Dermis blood vessel endothelial cell (primary cell): ENCODE data around the gene TYRO3. TPM values are rescaled to one million over a fixed set of nuclear protein-coding genes. Genes with fewer than 3 reads are reported as not detected.

Source experiments
- DNase-seq: peaks from one replicate; pipeline ENCODE4 v3.0.0; 2010
- total RNA-seq: library from RNA; depleted of rRNA; stranded (reverse); fragments of >200 nt; gene quantifications from 2 replicates; pipeline ENCODE4 v1.2.3, GENCODE V29; 2014

The TYRO3 gene
- total RNA-seq: 2.6 and 5.0 TPM in 2 replicates

DNA sequence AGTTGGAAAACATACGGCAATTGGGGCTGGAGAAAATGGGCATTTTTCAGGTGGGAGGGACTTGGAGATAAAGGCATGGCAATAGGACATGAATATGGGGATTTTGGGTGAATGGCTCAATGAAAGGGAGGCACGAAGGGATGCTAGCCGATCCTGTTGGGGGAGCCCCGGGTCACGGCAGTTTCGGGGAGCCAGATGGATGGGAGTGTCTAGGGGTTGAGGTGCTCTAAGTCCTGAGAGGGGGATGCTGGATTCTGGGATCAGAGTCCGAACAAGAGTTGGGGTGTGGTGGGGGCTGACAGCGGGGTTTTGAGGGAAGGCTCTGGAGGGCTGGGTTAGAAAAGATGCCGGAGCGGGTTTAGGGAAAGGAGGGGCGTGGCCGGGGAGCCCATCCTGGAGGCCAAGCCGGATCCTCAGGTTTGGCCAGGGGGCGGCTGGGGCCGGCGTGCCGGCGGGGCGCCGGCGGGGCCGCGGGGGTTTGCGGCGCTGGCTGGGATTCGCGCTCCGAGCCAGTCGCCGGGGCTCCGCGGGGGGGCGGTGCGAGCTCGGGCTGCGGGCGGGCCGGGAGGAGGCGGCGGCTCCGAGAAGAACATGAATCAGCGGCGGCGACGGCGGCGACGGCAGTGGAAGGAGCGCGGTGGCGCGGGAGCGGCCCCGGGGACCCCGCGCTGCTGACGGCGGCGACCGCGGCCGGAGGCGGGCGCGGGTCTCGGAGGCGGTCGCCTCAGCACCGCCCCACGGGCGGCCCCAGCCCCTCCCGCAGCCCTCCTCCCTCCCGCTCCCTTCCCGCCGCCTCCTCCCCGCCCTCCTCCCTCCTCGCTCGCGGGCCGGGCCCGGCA is at the start of gene TYRO3:
Gene TYRO3 (plus strand): TSS at position 813 of the 839 bp plus-strand sequence. CDS start 46 bp downstream, outside the sequence.
- peak; percentile 58 for DNase-seq

DNA sequence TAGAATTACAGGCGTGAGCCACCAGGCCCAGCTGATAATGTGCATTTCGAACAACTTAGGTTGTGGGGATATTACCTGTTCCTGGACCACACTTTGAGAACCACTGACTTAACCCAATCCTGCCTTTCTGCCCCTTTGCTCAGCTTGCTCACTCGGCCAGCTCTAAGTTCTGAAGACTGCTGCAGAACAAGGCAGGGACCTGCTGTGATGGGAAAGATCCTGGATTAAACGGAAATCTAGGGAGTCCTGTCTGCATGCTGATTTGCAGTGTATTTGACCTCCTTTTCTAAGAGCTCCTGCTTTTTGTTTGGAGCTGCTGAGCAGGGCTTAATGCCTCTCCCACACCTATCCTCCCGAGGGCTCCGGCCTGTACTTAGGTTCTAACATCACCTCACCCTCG is 48.3 kb upstream of the TYRO3 start:
- no peak for DNase-seq

DNA sequence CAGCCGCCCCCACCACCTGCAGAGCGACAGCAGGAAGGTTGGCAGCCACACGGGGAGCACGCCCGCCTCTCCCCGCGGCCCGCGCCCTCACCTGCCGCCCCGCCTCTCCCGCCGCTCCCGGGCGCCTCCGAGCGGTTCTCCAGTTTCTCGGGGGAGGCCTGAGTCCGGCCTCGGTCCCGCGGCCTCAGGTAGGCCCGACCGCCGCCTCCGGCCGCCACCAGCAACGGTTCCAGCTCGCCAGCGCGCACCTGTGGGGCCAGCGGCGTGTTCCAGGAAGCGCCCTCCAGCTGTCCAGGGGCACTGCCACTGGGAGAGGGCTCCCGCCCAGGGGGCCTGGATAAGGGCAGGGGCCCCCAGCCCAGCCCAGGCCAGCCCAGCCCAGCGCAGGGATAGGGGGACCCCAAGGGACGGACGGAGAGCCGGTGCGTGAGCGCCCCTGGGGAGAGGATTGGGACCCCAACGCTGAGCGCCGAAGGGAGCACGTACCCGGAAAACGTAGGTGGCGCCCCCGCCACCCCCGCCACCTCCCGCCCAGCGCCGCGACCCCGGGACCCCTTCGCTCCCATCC is 47.6 kb upstream of the TYRO3 start:
- DNase-seq: no peak

DNA sequence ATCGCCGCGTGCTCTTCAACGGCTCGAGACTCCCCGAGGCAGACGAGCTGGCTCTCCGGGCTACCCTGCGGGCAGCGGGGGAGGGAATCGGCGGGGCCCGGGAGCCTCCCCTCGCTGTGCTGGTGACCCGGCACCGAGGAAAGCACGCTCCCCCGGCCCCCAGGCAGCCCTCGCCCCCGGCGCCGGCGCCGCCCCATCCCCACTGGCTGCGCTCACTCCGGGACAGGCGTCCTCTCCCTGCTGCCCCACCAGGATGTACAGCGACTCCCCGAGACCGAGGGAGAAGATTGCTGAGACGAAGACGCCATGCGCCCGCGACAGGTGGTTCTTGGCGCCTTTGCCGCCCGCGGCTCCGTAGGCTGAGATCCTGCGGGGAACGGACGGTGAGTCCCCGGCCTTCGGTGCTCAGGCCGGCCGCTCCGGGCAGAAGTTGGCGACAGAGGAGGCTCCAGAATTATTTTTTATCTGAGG is 47.1 kb upstream of the TYRO3 start:
- DNase-seq: peak; percentile 10

DNA sequence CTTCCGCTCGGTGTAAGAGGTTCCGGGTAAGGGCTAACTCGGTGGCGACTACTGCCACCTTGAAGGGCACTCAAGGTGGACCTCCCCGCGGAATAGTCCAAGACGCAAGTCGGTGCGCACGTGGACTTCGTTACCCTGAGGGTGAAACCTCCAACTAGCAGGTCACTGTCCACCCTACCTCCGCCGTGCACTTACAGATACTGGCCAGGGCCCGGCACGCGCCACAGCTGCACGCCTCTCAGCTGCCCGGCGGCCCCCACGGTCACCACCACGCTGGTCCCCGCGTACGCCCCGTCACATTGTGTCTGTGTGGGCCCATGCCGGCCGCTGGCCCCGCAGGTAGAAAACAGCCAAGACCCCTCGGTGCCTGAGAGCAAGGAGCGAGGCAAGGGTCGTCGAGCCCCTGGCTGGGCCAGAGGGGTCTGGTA is 46.5 kb upstream of the TYRO3 start:
- no peak for DNase-seq

DNA sequence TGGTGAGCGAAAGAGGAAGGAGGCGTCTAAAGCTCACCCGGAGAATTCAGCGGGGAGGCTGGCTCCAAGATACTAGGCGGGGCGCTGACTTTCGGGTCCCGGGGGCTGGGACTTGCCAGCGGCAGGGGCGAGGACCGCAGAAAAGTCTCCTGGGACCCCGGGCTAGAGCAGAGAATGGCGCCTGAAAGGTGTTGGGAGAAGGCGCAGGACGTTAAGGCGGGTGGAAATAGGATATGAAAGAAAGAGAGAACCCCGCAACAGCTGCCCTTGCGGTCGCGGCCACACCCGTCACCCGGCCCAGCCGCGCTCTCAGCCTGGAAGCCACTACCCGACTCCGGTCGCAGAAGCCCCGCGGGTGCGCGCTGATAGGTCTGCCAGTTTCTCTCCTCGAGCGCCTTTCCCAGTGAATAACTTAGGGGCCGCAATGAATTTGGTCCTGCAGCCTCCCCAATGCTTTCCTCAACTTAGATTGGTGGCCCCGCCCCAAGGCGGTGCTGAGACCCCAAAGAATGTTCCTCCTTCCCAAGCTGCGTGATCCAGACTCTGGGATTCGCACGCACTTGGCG is 46.0 kb upstream of the TYRO3 start:
- DNase-seq: peak; percentile 19

DNA sequence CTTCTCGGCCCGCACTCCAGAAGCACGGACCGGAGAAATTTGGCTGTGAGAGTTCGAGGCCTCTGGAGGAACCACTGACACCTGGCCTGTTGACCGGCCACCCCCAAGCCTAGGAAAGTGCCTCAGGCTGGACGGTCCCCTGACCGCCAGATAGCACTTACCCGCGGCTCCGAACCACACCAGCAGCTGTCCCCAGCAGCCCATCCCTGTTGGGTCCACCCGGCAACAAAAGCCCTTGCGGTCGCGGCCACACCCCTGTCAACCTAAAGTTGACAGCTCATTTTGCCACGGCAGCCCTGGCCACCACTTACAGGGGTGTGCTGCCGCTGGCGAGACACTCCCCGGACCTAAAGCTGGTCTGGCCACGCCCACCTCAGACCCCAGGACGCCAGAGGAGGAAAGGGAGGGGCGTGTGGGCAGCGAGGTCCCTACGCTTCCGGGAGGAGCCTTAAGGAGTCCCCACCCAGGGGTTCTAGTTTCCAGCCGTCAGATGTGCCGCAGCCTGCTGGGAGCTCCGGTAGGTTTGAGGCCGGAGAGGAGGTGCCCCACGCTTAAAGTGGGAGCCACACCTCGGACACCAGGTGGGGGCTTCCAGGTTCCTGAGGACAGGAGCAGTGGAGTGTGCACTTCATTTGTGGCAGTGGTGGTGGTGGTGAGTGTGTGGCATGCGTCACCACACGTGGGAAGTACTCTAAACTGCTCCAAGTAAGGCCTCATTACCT is 45.3 kb upstream of the TYRO3 start, which contains the start of gene LTK:
Gene LTK (minus strand): TSS at position 322 of the 722 bp plus-strand sequence. CDS start 118 bp downstream, at position 204.
- DNase-seq: no peak

DNA sequence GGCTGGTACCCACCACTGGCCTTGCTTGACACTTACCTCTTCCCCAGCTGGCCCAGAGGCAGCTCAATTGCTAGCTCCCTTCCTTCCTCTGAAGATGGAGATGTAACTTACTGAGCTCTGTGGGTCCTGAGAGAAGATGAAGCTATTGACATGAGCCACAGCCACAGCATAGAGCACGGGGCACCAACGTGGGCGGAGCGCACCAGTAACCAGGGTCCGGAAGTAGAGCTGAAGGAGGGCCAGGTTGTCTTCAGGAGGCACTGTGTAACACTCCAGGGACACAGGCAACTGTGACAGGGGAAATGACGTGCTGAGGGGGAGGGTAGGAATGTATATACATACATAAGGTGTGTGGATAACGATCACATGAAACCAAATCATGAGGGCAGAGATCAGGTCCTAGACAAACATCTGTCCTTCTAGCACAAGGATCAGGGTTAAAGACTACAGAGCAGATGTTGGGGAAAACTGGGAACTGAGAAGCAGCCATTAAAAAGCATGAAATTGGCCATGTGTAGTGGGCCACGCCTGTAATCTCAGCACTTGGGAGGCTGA is 41.0 kb upstream of the TYRO3 start:
- DNase-seq: no peak

DNA sequence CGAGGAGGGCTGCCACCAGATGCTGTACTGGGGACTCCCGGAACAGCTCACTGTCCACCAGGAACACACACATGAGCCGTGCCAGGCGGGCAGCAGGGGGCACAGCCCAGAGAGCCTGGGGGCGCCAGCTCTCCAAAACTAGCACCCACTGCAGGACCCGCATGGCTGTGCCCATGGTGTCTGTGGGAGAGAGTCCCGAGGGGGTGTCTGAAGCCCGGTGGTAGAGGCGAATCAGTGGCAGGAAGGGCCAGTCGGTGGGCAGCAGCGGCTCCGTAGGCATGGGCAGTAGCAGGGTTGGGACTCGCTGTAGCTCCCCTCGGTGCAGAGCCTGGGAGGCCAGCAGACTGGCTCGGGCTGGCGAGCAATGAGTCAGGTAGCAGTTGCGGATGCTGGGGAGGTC is 38.4 kb upstream of the TYRO3 start:
- DNase-seq: no peak

DNA sequence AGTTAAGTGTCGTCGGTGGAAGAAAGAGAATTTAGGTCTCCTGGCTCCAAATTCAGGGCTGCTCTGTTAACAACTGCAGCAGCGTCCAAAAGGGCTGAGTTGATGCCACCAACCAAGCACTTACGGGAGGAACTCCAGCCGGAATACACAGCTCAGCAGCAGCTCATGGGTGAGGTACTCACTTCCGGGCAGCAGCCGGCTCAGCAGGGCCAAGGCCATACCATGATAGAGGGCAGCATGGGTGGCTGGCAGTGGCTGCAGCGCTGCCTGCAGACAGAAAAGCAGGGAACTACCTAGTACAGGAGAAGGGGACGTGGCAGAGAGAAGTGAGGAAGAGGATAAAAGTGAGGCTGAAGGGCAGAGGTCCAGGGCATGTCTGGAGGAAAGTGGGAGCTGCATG is 37.4 kb upstream of the TYRO3 start:
- no peak for DNase-seq

DNA sequence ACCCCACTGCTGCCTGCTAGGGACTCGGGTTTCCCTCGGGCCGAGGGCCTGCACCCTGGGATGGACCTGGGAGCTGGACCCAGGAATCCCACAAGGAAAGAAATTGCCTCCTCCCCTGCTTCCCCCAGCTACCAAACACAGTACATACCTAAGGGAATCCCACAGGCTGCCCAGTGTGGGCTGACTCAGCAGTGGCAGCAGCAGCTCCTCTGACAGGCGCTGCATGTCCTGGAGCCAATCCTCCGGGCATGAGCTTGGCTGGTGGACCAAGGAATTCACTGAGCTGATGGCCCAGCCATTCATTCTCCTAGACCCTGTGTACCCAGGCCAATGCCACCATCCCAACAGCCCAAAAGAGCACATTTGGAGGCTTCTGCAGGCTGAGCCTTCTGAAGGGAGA is 35.9 kb upstream of the TYRO3 start:
- DNase-seq: no peak

DNA sequence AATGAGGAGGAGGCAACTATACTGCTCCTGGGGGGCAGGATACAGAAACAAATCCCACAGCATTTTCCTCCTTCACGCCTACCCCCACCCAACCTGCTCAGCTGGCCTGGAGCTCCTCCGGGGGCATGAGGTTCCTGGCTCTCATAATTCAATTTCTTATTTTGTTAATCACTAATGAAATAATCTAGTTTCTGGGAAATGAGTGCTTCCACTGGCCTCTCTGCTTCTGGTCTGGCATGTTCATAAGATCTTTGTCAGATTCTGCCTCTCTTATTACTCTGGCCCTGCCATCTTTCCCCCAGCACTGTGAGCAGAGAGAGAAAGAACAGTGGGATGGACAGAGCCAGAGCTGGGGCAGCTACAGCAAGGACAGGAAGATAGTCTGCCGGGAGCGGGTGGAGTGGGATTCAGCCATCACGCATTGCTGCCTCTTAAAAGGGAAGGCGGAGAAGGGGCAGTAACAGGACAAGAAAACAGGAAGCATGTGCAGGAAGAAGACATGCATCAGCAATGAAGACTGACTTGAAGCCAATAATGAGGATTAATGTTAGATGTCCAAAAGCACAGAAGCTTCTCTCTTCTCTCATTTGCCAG is 28.6 kb upstream of the TYRO3 start:
- DNase-seq: peak; percentile 56

DNA sequence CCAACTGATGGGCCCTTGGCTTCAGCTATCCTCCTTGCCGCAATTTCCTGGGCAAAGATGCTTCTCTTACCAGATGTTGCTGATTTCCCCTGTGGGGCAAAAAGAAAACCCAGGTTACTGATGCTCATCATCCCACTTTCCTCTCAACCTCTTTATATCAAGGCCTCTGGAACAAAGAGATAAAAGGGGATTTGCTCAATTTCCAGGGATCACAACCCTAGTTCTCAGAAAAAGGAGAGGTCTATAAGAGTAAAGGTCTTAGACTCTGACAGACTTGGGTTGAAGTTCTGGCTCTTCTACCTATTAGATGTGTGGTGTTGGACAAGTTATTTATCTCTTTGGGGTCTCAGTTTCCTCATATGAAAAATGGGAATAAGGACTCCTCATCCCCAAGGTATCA is 23.5 kb upstream of the TYRO3 start:
- no peak for DNase-seq

DNA sequence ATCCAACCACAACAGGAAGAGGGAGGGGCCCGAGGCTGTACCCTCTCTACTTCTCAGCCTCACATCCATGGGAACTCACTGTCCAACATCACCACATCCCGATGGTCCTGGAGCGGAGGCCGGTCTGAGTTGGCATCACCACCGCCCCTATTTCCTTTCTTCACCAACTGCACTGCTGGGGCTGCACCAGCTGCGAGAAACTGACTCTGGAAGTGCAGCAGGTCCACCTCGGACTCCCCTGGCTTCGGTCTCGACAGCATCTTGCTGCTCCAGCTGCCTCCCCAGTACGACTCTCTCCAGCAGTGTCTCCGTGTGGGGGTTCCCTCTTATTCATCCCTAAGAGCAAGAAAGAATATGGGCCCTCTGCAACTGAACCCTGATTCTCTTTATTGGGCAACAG is 22.1 kb upstream of the TYRO3 start:
- no peak for DNase-seq

DNA sequence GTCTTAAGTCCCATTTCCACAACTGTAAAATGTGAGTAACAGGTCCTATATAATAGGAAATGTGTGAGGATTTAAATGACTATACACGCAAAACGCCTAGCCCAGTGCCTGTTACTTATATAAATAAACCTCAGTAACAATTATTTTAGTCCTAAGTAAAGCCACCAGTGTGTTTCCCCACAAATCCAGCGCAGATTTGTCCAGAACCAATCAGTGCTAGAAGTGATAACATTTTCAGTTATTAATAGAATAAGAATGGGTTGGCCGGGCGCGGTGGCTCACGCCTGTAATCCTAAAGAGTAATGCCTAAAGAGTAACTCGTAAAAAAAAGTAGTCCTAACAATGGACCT is 15.5 kb upstream of the TYRO3 start:
- no peak for DNase-seq

DNA sequence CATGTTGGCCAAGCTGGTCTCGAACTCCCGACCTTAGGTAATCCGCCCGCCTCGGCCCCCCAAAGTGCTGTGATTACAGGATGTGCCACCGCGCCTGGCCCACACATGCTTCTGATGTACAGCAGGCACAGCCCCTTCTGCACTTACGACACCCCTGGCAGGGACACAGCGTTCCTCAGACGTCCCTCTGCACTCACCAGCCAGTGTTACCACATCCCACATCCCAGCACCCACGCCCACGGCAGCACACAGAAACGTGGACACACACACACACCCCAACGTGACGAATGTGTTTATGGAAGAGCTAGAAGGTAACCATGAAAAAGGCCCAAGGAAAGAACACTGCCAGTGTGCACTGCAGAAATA is 14.4 kb upstream of the TYRO3 start:
- no peak for DNase-seq

DNA sequence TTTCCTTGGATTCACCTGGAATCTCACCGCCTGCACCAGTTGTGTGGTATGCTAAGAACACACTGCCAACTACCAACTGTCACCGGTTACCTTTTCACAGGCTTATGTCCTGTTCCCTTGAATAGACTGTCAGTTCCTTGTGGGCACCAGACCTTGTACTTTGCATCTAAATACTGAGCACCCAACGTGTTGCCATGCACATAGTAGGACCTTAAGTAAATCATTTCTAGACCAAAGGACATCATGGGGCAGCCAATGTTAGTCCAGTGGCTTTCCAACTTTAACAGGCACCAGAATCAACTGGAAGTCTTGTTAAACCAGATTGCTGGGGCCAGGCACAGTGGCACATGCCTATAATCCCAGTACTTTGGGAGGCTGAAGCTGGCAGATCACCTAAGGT is 13.8 kb upstream of the TYRO3 start:
- DNase-seq: no peak

DNA sequence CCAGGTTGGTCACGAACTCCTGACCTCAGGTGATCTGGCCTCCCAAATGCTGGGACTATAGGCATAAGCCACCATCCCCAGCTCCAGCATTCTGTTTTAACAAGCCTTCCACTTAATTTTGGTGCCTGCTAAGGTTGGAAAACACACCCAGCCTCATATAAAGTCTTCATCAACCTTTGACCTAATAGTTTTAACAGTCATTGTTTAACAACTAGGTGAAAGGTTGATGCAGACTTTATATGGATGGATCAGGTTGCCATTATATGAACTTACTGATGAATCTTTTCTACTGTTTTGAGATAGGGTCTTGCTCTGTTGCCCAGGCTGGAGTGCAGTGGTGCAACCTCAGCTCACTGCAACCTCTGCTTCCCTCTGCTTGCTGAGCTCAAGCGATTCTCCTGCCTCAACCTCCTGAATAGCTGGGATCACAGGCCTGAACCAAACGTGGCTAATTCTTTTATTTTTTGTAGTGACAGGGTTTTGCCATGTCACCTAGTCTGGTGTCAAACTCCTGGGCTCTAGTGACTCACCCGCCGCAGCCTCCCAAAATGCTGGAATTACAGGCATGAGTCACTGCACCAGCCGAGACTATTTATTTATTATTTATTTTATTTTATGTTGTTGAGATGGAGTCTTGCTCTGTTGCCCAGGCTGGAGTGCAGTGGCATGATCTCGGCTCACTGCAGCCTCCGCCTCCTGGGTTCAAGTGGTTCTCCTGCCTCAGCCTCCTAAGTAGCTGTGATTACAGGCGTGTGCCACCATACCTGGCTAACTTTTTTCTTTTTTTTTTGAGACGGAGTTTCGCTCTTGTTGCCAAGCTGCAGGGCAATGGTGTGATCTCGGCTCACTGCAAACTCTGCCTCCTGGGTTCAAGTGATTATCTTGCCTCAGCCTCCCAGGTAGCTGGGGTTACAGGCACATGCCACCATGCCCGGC is 11.9 kb upstream of the TYRO3 start:
- DNase-seq: peak; percentile 15

DNA sequence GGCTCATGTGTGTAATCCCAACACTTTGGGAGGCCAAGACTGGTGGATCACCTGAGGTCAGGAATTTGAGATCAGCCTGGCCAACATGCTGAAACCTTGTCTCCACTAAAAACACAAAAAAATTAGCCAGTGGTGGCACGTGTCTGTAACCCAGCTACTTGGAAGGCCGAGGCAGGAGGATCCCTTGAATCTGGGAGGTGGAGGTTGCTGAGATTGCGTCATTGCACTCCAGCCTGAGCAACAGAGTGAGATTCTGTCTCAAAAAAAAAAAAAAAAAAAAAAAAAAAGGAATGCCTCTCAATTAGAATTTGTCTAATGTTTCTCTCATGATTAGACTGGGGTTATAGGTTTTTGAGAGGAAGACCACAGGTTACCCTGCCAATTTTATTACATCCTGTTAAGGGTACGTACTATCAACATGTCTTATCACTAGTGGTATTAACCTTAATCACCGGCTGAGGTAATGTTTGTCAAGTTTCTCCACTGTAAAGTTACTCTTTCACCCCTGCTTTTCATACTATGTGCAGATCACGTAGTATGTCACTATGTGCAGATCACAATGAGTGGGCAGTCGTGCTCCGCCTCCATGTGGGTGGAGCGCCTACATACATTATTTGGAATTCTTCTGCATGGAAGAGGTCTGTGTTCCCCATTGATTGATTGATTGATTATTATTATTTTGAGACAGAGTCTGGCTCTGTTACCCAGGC is 8.8 kb upstream of the TYRO3 start:
- no peak for DNase-seq

DNA sequence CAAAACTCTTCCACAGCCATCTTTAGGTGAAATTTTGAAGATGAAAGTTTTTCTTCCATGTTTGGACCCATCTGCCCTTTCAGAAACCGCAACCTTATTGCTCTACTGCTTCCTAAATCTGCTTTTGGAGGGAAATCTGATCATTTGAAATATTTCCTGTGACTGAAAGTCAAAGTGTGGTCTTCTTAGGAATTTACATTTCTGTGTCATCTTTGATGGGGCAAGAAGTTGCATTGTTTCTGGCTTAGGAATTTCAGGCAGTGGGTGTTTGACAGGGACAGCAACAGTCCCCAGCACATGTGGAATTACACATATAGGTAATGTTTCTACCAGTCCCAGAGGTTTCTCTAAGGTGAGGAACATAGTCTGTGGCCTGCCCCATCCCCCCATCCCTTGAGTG is 5.3 kb upstream of the TYRO3 start:
- no peak for DNase-seq

DNA sequence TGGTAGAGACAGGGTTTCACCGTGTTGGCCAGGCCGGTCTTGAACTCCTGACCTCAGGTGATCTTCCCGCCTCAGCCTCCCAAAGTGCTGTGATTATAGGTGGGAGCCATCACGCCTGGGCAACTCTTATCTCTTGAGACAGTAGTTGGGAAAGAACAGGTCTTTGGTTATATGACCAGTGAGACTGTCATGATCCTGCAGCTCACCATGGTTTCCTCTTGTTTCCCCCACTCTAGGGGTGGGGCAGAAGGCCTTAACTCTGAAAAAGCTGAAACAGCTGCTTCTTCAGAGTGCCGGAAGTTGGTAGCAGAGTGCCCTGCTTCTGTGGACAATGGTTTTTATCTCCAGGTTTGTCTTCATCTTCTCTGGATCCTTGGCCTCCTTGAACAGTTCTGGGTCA is 4.7 kb upstream of the TYRO3 start:
- DNase-seq: no peak
